ENCODE measurements around the gene ADAM12. TPM values are rescaled to one million over a fixed set of nuclear protein-coding genes. Genes with fewer than 3 reads are reported as not detected.

ADAM12 gene
- total and polyA plus RNA-seq, 11 donors, result 0.04 to 11.2 (median 0.82) TPM; not detected in 1

DNA sequence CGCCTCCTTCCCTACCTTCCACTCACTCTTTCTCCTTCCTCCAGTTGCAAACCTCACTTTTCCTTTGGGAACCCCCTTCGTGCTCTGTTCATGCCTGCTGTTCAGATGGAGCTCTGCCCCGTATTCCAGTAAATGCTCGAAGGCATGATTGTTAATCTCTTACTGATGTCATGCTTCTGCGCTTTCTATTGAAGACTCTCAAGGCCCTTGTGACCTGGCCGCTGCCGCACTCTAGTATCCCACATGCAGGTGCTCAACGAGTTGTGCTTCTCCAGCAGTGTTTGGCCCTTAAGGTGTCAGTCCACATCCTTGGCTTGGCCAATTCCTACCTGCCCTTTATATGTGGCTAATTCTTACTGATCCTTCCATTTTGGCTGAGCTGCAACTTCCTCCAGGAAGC is 158.6 kb downstream of the ADAM12 start:
- ATAC-seq (no peak), DNase-seq (no peak)
- Histone ChIP-seq H3K27me3 (peaks cover 0 to 13% (median 2%) of the 10 kb centered on the region in 9 donors), H3K36me3 (no peaks in the 10 kb centered on the region), H3K4me3 (no peak overlapping the region), H3K4me1 (peaks cover 0 to 8% (median 0%) of the 10 kb centered on the region in 12 donors), H3K9me3 (no peaks in the 10 kb centered on the region), H3K27ac (no peak overlapping the region)
- intact Hi-C loops (cut with DNase I), result no loop called here
- WGBS, 4 donors, result 81 to 84% (median 83%) methylated on average over 8 of the region's 8 CpGs
- TF ChIP-seq, protein P1, sequence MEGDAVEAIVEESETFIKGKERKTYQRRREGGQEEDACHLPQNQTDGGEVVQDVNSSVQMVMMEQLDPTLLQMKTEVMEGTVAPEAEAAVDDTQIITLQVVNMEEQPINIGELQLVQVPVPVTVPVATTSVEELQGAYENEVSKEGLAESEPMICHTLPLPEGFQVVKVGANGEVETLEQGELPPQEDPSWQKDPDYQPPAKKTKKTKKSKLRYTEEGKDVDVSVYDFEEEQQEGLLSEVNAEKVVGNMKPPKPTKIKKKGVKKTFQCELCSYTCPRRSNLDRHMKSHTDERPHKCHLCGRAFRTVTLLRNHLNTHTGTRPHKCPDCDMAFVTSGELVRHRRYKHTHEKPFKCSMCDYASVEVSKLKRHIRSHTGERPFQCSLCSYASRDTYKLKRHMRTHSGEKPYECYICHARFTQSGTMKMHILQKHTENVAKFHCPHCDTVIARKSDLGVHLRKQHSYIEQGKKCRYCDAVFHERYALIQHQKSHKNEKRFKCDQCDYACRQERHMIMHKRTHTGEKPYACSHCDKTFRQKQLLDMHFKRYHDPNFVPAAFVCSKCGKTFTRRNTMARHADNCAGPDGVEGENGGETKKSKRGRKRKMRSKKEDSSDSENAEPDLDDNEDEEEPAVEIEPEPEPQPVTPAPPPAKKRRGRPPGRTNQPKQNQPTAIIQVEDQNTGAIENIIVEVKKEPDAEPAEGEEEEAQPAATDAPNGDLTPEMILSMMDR (IDR thresholded peaks at IDR 0.05), result no peak
- no peak for TF ChIP-seq POLR2A (IDR thresholded peaks at IDR 0.05)

DNA sequence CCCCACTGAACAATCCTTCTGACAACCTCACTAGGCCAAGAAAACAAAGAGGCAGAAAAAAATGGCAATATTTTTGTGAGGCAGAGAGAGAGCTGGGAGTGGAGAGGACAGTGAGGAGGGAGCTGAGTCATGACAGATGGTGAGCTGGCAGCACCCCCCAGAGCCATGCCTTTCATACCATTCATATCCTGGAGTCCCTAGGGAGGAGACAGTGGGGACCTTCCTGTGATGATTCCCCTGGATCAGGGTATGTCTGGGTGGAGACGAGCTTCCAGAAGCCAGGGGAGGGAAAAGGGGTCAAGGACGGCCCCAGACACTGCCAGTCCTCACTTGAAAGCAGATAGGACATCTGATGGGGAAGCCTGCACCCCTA is 160.5 kb downstream of the ADAM12 start:
- Histone ChIP-seq H3K4me1 (peaks cover 0 to 8% (median 0%) of the 10 kb centered on the region in 12 donors), H3K27ac (no peak overlapping the region), H3K27me3 (peaks cover 0 to 17% (median 2%) of the 10 kb centered on the region in 9 donors), H3K4me3 (no peak overlapping the region), H3K36me3 (no peaks in the 10 kb centered on the region), H3K9me3 (no peaks in the 10 kb centered on the region)
- ATAC-seq, result no peak
- intact Hi-C loops (cut with DNase I), result no loop called here
- no peak for DNase-seq
- WGBS, 4 donors, result 54 to 70% (median 62%) methylated on average over 2 of the region's 2 CpGs
- TF ChIP-seq POLR2A (IDR thresholded peaks at IDR 0.05), result no peak
- TF ChIP-seq, protein P1 (IDR thresholded peaks at IDR 0.05), result no peak

DNA sequence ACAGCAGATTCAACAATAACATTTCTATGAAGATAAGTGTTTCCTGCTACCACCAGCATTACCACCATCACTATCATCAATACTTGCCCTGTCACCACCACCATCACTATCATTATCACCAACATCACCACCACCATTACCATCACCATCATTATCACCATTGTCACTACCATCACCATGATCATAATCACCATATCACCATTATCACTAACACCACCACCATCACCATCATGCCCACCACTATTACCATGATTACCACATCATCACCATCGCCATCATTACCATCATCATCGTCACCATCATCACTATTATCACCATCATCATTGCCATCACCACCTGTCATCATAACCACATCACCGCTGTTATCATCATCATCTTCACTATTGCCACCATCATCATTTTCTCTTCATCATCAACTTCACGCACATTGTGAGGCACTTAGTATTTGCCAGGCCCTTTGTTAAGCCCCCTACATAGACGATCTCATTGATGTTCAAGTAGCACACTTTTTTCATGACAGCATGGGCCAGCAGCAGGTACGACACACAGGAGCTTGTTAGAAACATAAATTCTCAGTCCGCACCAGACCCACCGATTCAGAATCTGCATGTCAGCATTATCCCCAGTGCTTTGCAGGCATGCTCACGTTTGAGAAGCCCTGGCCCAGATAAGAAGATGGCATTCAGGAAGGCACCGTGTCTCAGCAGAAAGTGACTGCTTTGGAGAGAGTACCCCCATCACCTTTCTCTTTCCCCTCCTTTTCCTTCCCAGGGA is 161.1 kb downstream of the ADAM12 start:
- ATAC-seq, result no peak
- DNase-seq, result no peak
- intact Hi-C loops (cut with DNase I), result no loop called here
- peaks cover 0 to 14% (median 2%) of the 10 kb centered on the region in 9 donors for H3K27me3 ChIP-seq
- H3K4me3 ChIP-seq, result no peak overlapping the region
- no peak overlapping the region for H3K27ac ChIP-seq
- no peak for TF ChIP-seq POLR2A (IDR thresholded peaks at IDR 0.05)
- TF ChIP-seq, protein P1 (IDR thresholded peaks at IDR 0.05), result no peak
- H3K9me3 ChIP-seq, result no peaks in the 10 kb centered on the region
- H3K4me1 ChIP-seq, result peaks cover 0 to 8% (median 0%) of the 10 kb centered on the region in 12 donors
- no peaks in the 10 kb centered on the region for H3K36me3 ChIP-seq
- 84 to 88% (median 86%) methylated on average over 10 of the region's 10 CpGs for WGBS, 4 donors

DNA sequence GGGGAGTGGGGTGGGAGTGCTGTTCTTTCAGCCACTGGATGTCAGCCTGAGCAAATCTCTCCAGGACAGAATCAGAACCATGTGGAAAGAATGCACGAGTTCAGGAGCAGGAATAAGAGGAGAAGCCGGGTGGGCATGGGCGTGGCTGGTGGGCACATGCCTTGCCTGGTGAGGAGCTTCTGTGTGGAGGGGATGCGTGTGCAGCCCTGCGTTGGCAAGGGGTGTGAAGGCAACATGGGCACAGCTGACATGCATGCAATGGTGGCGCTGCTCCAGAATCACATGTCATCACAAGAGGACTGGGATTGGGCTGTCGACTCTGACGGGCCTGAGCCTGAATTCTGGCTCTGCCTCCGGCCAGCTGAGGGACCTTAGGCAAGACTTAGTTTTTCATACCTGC is 162.1 kb downstream of the ADAM12 start:
- intact Hi-C loops (cut with DNase I), result no loop called here

More for the DNA sequence above, 162.1 kb downstream of the ADAM12 start:
- no peaks in the 10 kb centered on the region for H3K36me3 ChIP-seq
- no peak for DNase-seq
- H3K4me1 ChIP-seq, result peaks cover 0 to 8% (median 0%) of the 10 kb centered on the region in 12 donors
- 78 to 87% (median 82%) methylated on average over 9 of the region's 9 CpGs for WGBS, 4 donors
- no peaks in the 10 kb centered on the region for H3K9me3 ChIP-seq
- no peak overlapping the region for H3K27ac ChIP-seq
- peaks cover 0 to 12% (median 0%) of the 10 kb centered on the region in 9 donors for H3K27me3 ChIP-seq
- no peak for ATAC-seq
- no peak overlapping the region for H3K4me3 ChIP-seq
- TF ChIP-seq POLR2A (IDR thresholded peaks at IDR 0.05), result no peak
- TF ChIP-seq, protein P1 (IDR thresholded peaks at IDR 0.05), result no peak
